ENCODE data around the gene MIEF1.
A peak's percentile ranks its signal among the peaks of the same experiment; 100 is the strongest.

Gene MIEF1

GRCh38 chr22:39546889-39547586 is 44.9 kb downstream of the MIEF1 start:
- no peak overlapping the region for H3K4me3 ChIP-seq (ENCODE audit: low read depth, low read length)
- peak; percentile 69 for DNase-seq (ENCODE audit: low read depth)
- no peak for TF ChIP-seq CTCF (conservative IDR thresholded peaks at IDR 0.05; ENCODE audit: low read depth, low read length)

- TF ChIP-seq CTCF (conservative IDR thresholded peaks at IDR 0.05; ENCODE audit: low read depth, low read length), result no peak
- DNase-seq (ENCODE audit: low read depth), result no peak
Observed at GRCh38 chr22:39547587-39547947, 45.5 kb downstream of the MIEF1 start.

GRCh38 chr22:39553429-39553828 is 51.3 kb downstream of the MIEF1 start:
- H3K4me3 ChIP-seq (ENCODE audit: low read depth, low read length), result no peak overlapping the region
- no peak for DNase-seq (ENCODE audit: low read depth)
- no peak for TF ChIP-seq CTCF (conservative IDR thresholded peaks at IDR 0.05; ENCODE audit: low read depth, low read length)

More at GRCh38 chr22:39547587-39547947, 45.5 kb downstream of the MIEF1 start:
- no peak overlapping the region for H3K4me3 ChIP-seq (ENCODE audit: low read depth, low read length)

GRCh38 chr22:39554151-39554550 is 52.1 kb downstream of the MIEF1 start:
- DNase-seq (ENCODE audit: low read depth), result no peak
- H3K4me3 ChIP-seq (ENCODE audit: low read depth, low read length), result no peak overlapping the region
- no peak for TF ChIP-seq CTCF (conservative IDR thresholded peaks at IDR 0.05; ENCODE audit: low read depth, low read length)

GRCh38 chr22:39556970-39557841 is 55.1 kb downstream of the MIEF1 start:
- peak; percentile 22 for DNase-seq (ENCODE audit: low read depth)
- peak; percentile 27 for TF ChIP-seq CTCF (conservative IDR thresholded peaks at IDR 0.05; ENCODE audit: low read depth, low read length)
- H3K4me3 ChIP-seq (ENCODE audit: low read depth, low read length), result no peak overlapping the region

GRCh38 chr22:39558254-39558727 is 56.2 kb downstream of the MIEF1 start:
- no peak for TF ChIP-seq CTCF (conservative IDR thresholded peaks at IDR 0.05; ENCODE audit: low read depth, low read length)
- DNase-seq (ENCODE audit: low read depth), result no peak
- no peak overlapping the region for H3K4me3 ChIP-seq (ENCODE audit: low read depth, low read length)
